H54 (cell line): Measurements from ENCODE around the gene ST6GALNAC2.

Source experiments
- DNase-seq: peaks from one replicate; pipeline ENCODE4 v3.0.0; 2011; ENCODE audit warnings: low spot score, mixed read lengths; ENCODE audit not compliant: insufficient read length
- FAIRE-seq: peaks from 3 replicates; lab custom pipeline; 2011; peaks lifted over from hg19 to GRCh38; lab: Jason Lieb, UNC
- POLR2A ChIP-seq: IDR thresholded peaks from 2 replicates; pipeline ENCODE4 v1.6.1; 2011; ENCODE audit warnings: low read depth, mild to moderate bottlenecking, low read length

ST6GALNAC2 gene

GRCh38 chr17:76548378-76549214 is 37.1 kb downstream of the ST6GALNAC2 start:
- no peak for FAIRE-seq
- DNase-seq = no peak
- no peak for TF ChIP-seq POLR2A

DNA sequence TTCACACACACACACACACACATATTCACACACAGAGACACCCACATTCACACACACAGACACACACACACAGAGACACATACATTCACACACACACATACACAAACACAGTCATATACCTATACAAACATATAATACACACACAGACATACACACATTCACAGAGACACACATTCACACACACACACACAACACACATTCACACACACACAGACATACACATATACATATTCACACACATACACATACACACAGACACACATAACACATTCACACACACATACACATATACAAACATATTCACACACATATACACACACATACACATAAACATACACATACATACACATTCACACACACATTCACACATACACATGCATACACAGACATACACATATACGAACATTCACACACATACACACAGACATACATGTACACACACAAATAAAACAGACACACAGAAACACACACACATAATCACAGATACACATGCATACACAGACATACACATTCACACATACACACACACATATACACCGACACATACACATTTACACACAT is 37.9 kb downstream of the ST6GALNAC2 start:
- no peak for FAIRE-seq
- TF ChIP-seq POLR2A = no peak
- no peak for DNase-seq

GRCh38 chr17:76547183-76547641 is 38.4 kb downstream of the ST6GALNAC2 start:
- TF ChIP-seq POLR2A = no peak
- DNase-seq = no peak
- no peak for FAIRE-seq

DNA sequence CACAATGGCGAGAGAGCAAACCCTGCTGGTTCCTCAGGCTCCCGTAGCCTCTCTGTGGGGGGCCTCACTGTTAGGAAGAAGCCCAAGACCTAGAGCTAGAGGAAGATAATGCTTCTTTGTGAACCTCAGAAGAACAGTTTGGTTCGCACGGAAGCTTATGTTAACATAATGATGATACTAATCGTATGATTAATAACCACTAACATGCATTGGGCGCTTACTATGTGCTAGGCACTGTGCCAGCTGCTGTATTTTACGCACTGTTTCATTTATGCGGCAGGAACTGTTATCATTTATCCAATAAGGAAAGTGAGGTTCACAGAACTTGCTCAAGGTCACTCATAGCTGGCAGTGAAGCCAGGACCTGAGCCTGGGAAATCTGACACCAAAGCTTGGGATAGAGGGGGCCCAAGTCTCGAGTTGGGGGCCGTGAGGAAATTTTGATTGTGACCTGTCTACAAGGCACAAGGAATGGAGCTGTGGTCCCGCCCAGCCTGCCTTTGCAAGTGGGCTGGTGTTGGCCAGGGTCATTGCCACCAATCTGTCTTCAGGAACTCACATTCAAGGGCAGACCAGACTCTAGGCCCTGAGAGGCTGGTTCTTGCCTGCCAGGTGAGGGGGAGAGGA is 39.0 kb downstream of the ST6GALNAC2 start:
- no peak for TF ChIP-seq POLR2A
- no peak for FAIRE-seq
- DNase-seq = no peak

DNA sequence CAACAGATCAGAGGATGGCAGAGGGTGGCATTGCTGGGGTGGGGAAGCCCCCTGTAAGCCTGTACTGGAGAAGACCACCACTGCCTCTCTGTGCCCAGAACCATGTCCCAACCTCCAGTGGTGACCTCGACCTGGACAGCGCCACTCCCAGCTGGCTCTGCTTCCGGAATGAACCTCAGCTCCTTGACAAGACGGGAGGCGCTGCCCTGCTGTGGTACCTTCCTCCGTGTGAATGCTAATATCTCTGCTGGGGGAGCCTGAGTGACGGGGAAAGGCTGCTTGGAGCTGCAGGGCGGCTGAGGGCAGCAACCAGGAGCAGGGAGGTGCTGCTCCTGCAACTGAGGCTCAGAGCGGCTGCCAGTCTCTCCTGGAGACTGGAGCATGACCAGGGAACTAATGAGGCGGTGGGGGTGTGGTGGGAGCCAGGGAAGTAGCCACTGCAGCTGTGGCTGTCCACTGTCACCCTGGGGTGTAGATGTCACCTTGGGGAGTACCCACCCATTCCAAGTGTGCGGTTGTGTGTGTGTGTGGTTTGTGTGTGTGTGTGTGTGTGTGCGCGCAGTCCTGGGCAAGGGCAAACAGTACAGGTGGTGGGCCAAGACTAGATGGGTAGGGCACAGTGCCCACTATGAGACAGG is 39.6 kb downstream of the ST6GALNAC2 start:
- FAIRE-seq = no peak
- no peak for DNase-seq
- TF ChIP-seq POLR2A = no peak

GRCh38 chr17:76544546-76545365 is 40.9 kb downstream of the ST6GALNAC2 start:
- DNase-seq (no peak), FAIRE-seq (no peak)
- no peak for TF ChIP-seq POLR2A

- no peak for FAIRE-seq
- DNase-seq = no peak
- no peak for TF ChIP-seq POLR2A
Observed at GRCh38 chr17:76543826-76544545, 41.7 kb downstream of the ST6GALNAC2 start.

GRCh38 chr17:76543482-76543825 is 42.2 kb downstream of the ST6GALNAC2 start:
- TF ChIP-seq POLR2A = no peak
- no peak for FAIRE-seq

DNA sequence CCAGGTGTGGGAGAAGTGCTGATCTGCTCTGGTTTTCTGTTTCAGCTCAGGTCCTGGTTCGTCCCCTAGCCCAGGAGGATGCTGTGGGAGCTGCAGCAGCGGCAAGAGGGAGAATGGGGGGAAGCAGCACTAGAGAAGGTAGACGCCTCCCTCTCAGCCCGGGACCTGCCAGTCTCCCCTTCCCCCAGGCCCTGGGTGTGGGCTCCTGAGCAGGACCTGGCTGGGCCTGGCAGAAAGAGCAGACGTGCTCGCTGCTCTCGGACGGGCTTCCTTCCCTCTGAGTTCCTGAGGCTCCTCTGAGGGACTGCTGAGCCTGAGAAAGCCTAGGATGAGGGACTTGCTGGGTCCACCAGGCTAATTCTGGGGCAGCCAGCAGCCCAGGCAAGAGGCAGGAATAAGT is 42.7 kb downstream of the ST6GALNAC2 start:
- FAIRE-seq = no peak
- no peak for DNase-seq
- no peak for TF ChIP-seq POLR2A

More at GRCh38 chr17:76543482-76543825, 42.2 kb downstream of the ST6GALNAC2 start:
- no peak for DNase-seq

DNA sequence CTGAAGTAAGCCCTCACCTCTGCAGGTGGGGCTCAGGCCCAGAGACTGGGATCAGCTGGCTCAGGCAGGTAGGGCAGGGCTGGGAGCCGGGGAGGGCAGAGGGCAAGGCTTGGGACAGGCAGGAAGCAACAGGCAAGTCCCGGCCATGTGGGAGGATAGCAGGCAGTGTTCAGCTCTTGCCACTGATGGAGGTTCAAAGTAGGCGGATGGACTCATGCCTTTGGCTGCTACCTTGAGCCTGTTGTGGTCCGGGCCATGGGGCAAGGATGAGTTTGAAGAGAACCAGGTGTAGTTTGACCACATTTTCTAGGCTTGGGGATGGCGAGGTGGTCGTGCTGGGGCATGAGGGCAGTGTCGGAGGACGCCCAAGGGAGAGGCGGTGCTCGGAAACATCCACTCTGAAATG is 43.1 kb downstream of the ST6GALNAC2 start:
- no peak for FAIRE-seq
- DNase-seq = no peak
- TF ChIP-seq POLR2A = no peak

GRCh38 chr17:76541739-76542454 is 43.8 kb downstream of the ST6GALNAC2 start:
- no peak for DNase-seq
- FAIRE-seq = no peak
- TF ChIP-seq POLR2A = no peak

- DNase-seq = peak; percentile 100
- peak; percentile 94 for FAIRE-seq
- TF ChIP-seq POLR2A = peak; percentile 49
Observed at GRCh38 chr17:76540381-76541300, 45.0 kb downstream of the ST6GALNAC2 start.
